Activated CD8-positive, alpha-beta T cell treated with anti-CD3 and anti-CD28 coated beads for 36 hours (primary cell): ENCODE data around the gene VASP. TPM values are rescaled to one million over a fixed set of nuclear protein-coding genes. Genes with fewer than 3 reads are reported as not detected.

Source experiments
- ATAC-seq: fragments of 200-7000 bp; cut with Tn5 transposase; one replicate; pipeline ENCODE4 v1.10.0; 2021; ENCODE audit warnings: mild to moderate bottlenecking, moderate library complexity
- CTCF ChIA-PET: fragments of 350-600 bp; sonication (Branson Sonifier 250); formaldehyde crosslinking; loops from one replicate; lab custom pipeline; 2021; ENCODE audit warnings: antibody characterized with exemption; lab: Charles Lee
- POLR2A ChIA-PET: fragments of 350-600 bp; sonication (Branson Sonifier 250); formaldehyde crosslinking; loops from one replicate; lab custom pipeline; 2021; ENCODE audit warnings: antibody characterized with exemption; lab: Charles Lee
- DNase-seq: peaks from one replicate; pipeline ENCODE4 v3.0.0-alpha.2; 2020
- H3K27ac Mint-ChIP-seq: one replicate; pipeline ENCODE4 v1.8.0; 2021; ENCODE audit warnings: mild to moderate bottlenecking, mixed read lengths
- H3K27me3 Mint-ChIP-seq: one replicate; pipeline ENCODE4 v1.8.0; 2021; ENCODE audit warnings: mixed read lengths
- H3K36me3 Mint-ChIP-seq: one replicate; pipeline ENCODE4 v1.8.0; 2021; ENCODE audit warnings: low read depth, mixed read lengths
- H3K4me1 Mint-ChIP-seq: one replicate; pipeline ENCODE4 v1.8.0; 2021; ENCODE audit warnings: low read depth, mixed read lengths
- H3K4me3 Mint-ChIP-seq: one replicate; pipeline ENCODE4 v1.8.0; 2021; ENCODE audit warnings: mild to moderate bottlenecking, moderate library complexity, mixed read lengths
- H3K9me3 Mint-ChIP-seq: one replicate; pipeline ENCODE4 v1.8.0; 2021; ENCODE audit warnings: mixed read lengths
- intact Hi-C: fragments of 100-400 bp; cut with micrococcal nuclease; formaldehyde crosslinking; loops from one replicate; pipeline ENCODE4 v1.10.0; 2022
- total RNA-seq, 2 experiments: library from RNA; stranded (reverse); gene quantifications; one replicate each; pipeline ENCODE4 v1.2.3, GENCODE V29; 2021
- TF ChIP-seq, protein P1 (sequence below): fragments of 200-600 bp; IDR thresholded peaks from one replicate; pipeline ENCODE4 v1.8.0; 2022; ENCODE audit warnings: antibody characterized with exemption, mild to moderate bottlenecking

The VASP gene
- total RNA-seq, 2 experiments from 2014 or later = 152 to 153 TPM

DNA sequence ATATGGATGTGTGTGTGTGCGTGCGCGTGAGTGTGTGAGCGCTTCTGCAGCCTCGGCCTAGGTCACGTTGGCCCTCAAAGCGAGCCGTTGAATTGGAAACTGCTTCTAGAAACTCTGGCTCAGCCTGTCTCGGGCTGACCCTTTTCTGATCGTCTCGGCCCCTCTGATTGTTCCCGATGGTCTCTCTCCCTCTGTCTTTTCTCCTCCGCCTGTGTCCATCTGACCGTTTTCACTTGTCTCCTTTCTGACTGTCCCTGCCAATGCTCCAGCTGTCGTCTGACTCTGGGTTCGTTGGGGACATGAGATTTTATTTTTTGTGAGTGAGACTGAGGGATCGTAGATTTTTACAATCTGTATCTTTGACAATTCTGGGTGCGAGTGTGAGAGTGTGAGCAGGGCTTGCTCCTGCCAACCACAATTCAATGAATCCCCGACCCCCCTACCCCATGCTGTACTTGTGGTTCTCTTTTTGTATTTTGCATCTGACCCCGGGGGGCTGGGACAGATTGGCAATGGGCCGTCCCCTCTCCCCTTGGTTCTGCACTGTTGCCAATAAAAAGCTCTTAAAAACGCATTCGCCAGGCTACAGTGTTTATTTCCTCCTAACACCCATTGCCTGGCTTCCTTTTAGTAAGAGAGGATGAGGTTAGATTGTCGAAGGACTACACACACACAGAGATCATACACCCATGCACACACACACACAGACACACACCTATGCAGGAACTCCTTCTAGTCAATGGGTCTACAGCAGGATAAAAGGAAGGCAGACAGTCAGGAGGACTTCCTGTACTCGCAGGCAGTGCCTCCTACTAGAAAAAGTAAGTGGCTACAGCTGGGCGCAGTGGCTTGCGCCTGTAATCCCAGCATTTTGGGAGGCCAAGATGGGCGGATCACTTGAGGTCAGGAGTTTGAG is 32.4 kb upstream of the VASP start:
- TF ChIP-seq, protein P1, sequence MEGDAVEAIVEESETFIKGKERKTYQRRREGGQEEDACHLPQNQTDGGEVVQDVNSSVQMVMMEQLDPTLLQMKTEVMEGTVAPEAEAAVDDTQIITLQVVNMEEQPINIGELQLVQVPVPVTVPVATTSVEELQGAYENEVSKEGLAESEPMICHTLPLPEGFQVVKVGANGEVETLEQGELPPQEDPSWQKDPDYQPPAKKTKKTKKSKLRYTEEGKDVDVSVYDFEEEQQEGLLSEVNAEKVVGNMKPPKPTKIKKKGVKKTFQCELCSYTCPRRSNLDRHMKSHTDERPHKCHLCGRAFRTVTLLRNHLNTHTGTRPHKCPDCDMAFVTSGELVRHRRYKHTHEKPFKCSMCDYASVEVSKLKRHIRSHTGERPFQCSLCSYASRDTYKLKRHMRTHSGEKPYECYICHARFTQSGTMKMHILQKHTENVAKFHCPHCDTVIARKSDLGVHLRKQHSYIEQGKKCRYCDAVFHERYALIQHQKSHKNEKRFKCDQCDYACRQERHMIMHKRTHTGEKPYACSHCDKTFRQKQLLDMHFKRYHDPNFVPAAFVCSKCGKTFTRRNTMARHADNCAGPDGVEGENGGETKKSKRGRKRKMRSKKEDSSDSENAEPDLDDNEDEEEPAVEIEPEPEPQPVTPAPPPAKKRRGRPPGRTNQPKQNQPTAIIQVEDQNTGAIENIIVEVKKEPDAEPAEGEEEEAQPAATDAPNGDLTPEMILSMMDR = no peak
- no peak overlapping the region for H3K27ac Mint-ChIP-seq
- ATAC-seq = no peak
- ChIA-PET CTCF (interaction anchor here (1.0 to 5.3 kb wide), 3 partner anchors 11 to 83 kb away, joined by 3 to 30 read pairs (median 15); no protein-coding TSS in a partner anchor), POLR2A (interaction anchor here (0.6 to 1.4 kb wide), 3 partner anchors 25 to 372 kb away, joined by 3 to 4 read pairs (median 3); no protein-coding TSS in a partner anchor)
- intact Hi-C loops = loop anchor here (10.0 kb wide), 1 partner anchor 50 kb away; the partner anchor contains the start of gene ERCC1
- no peaks in the 10 kb centered on the region for H3K9me3 Mint-ChIP-seq
- H3K4me3 Mint-ChIP-seq = no peak overlapping the region
- no peak for DNase-seq
- peaks cover 36% of the 10 kb centered on the region for H3K4me1 Mint-ChIP-seq
- H3K27me3 Mint-ChIP-seq = peaks cover 6% of the 10 kb centered on the region
- peaks cover 17% of the 10 kb centered on the region for H3K36me3 Mint-ChIP-seq

DNA sequence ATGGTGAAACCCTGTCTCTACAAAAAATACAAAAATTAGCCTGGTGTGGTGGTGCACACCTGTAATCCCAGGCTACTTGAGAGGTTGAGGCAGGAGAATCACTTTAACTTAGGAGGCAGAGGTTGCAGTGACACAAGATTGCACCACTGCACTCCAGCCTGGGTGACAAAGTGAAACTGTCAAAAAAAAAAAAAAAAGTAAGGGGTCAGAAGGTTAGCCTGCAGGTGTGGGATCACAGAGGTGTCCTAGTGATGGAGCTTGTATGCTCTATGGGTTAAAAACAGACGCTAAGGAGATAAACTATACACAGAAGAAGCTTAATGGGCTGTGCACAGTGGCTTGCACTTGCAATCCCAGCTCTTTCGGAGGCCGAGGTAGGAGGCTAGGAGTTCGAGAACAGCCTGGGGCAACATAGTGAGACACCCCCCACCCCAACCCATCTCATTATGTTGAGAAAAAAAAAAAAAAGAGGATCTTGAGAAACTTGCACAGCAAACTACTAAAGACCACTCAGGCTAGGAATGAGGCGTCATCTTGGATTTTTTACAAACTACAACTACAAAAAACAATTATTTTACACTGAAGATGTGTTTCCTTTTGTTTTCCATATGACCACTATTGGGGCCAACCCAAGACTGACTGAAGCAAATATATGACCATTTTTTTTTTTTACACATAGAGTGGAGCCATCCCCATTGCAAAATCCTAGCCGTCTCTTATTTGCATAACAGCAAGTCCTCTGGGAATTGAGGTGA is 31.6 kb upstream of the VASP start:
- Mint-ChIP-seq H3K36me3 (peaks cover 13% of the 10 kb centered on the region), H3K4me1 (peaks cover 28% of the 10 kb centered on the region), H3K27ac (no peak overlapping the region), H3K9me3 (no peaks in the 10 kb centered on the region), H3K27me3 (peaks cover 6% of the 10 kb centered on the region), H3K4me3 (no peak overlapping the region)
- TF ChIP-seq, protein P1 = no peak
- DNase-seq (no peak), ATAC-seq (no peak)
- CTCF ChIA-PET = interaction anchor here (3.5 to 6.4 kb wide), 4 partner anchors 10 to 36 kb away, joined by 15 to 270 read pairs (median 51); no protein-coding TSS in a partner anchor
- POLR2A ChIA-PET = interaction anchor here (0.6 to 1.4 kb wide), 3 partner anchors 26 to 1709 kb away, joined by 3 to 4 read pairs (median 3); no protein-coding TSS in a partner anchor
- intact Hi-C loops = loop anchor here (10.0 kb wide), 1 partner anchor 51 kb away; the partner anchor contains the start of gene ERCC1

DNA sequence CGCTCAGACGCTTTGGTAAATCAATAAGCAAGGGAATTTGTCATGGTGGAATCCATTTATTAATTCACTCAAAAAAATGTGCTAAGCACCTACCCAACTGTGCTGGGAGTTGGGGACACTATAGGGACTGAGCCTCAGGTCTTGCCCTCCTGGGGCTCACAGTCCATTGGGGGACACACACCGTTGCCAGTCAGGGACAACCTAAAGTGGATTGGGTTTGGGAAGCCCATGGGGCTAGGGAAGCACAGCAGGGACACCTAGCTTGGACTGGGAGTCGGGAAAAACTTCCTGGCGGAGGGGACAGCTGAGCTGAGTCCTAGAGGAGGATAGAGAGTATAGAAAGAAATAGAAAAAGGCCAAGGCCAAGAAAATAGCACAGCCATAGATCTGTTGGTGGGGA is 31.0 kb upstream of the VASP start:
- Mint-ChIP-seq H3K4me3 (no peak overlapping the region), H3K4me1 (peaks cover 25% of the 10 kb centered on the region)

DNA sequence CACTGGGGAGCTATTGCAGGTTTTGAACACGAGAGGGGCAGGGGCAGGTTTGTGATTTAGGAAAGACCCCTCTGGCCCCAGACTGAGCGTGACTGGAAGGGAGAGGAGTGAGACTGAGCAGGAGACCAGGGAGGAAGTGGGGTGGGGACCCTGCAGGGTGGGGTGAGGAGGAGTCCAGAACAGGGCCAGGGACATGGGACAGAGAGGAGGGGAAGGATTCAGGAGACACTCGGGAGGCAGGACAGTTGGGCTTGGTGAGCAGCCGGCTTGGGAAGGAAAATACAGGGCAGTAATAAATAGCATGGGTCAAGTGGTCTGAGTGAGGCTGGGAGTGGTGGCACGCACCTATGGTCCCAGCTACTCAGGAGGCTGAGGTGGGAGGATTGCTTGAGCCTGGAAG is 30.1 kb upstream of the VASP start:
- CTCF ChIA-PET = interaction anchor here (1.0 to 6.4 kb wide), 7 partner anchors 8 to 47 kb away, joined by 4 to 270 read pairs (median 15); partner anchors contain the start of gene FOSB
- Mint-ChIP-seq H3K4me3 (peak overlapping the region; percentile 28), H3K4me1 (peaks cover 22% of the 10 kb centered on the region), H3K36me3 (peaks cover 6% of the 10 kb centered on the region), H3K9me3 (no peaks in the 10 kb centered on the region), H3K27ac (peak overlapping the region; percentile 55), H3K27me3 (peaks cover 6% of the 10 kb centered on the region)
- POLR2A ChIA-PET = interaction anchor here (0.5 to 2.6 kb wide), 5 partner anchors 8 to 71 kb away, joined by 3 to 29 read pairs (median 3); partner anchors contain the start of gene FOSB
- ATAC-seq (no peak), DNase-seq (no peak)
- TF ChIP-seq, protein P1 = no peak
- intact Hi-C loops = loop anchor here (10.0 kb wide), 1 partner anchor 52 kb away; the partner anchor contains the start of gene ERCC1

More for the DNA sequence above, 31.0 kb upstream of the VASP start:
- TF ChIP-seq, protein P1 = no peak
- intact Hi-C loops = loop anchor here (10.0 kb wide), 1 partner anchor 52 kb away; the partner anchor contains the start of gene ERCC1
- H3K27me3 Mint-ChIP-seq = peaks cover 6% of the 10 kb centered on the region
- ATAC-seq = no peak
- H3K9me3 Mint-ChIP-seq = no peaks in the 10 kb centered on the region
- POLR2A ChIA-PET = interaction anchor here (0.5 kb wide), 1 partner anchor 37 kb away, joined by 3 read pairs; no protein-coding TSS in a partner anchor
- H3K36me3 Mint-ChIP-seq = peaks cover 10% of the 10 kb centered on the region
- DNase-seq = no peak
- no peak overlapping the region for H3K27ac Mint-ChIP-seq
- CTCF ChIA-PET = interaction anchor here (1.0 to 6.4 kb wide), 5 partner anchors 9 to 46 kb away, joined by 4 to 270 read pairs (median 15); no protein-coding TSS in a partner anchor
